ENCODE measurements around the gene APOO.

The APOO gene

DNA sequence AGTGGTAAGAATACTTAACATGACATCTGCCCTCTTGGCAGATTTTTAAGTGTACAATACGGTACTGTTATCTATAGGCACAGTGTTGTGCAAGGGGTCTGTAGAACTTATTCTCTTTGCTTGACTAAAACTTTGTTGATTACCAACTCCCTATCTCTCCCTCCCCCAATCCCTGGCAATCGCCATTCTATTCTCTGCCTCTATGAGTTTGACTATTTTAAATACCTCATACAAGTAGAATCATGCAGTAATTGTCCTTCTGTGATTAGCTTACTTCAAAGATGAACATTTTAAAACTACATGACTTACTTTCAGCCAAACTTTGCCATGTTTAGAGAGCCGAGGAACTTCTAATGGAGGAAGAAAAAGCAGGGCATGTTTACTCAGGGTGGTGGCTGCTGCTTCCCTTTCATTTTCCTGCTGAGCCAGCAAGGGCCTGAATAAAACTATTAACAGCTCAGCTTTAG, 62.4 kb downstream of the APOO start:
- H3K4me1 ChIP-seq: no peaks in the 10 kb centered on the region
- no peaks in the 10 kb centered on the region for H3K36me3 ChIP-seq
- TF ChIP-seq, protein P1, sequence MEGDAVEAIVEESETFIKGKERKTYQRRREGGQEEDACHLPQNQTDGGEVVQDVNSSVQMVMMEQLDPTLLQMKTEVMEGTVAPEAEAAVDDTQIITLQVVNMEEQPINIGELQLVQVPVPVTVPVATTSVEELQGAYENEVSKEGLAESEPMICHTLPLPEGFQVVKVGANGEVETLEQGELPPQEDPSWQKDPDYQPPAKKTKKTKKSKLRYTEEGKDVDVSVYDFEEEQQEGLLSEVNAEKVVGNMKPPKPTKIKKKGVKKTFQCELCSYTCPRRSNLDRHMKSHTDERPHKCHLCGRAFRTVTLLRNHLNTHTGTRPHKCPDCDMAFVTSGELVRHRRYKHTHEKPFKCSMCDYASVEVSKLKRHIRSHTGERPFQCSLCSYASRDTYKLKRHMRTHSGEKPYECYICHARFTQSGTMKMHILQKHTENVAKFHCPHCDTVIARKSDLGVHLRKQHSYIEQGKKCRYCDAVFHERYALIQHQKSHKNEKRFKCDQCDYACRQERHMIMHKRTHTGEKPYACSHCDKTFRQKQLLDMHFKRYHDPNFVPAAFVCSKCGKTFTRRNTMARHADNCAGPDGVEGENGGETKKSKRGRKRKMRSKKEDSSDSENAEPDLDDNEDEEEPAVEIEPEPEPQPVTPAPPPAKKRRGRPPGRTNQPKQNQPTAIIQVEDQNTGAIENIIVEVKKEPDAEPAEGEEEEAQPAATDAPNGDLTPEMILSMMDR (IDR thresholded peaks at IDR 0.05): no peak
- H3K4me3 ChIP-seq: no peak overlapping the region
- DNase-seq: no peak
- H3K27ac ChIP-seq: no peak overlapping the region
- no peaks in the 10 kb centered on the region for H3K27me3 ChIP-seq
- no peaks in the 10 kb centered on the region for H3K9me3 ChIP-seq
- intact Hi-C loops (cut with DNase I; ENCODE audit: low total_unique reads): no loop called here

DNA sequence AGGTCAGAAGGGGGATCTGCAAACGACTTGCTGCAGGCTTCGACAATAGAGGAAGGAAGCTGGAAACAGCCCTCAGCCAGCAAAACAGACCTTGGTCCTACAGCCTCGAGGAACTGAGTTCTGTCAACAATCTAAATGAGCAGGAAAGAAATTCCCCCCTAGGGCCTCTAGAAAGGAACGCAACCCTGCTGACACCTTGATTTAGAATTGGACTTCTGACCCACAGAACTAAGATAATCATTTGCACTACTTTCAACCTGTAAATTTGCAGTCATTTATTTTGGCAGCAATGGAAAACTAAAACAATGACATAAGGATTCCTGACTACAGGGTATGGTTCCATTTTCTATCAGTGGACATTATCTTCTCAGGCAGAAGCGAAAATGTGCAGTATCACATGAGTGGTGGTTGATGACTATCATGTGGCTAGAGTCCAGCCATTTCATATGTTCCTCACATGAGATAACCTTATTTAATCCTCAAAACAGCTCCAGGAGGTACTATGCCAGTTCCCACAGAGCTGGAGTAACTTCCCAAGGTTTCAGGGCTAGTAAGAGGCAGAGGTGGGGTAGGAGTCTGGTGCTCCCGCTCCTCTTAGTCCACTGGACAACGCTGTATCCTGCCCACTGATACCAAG, 63.1 kb downstream of the APOO start:
- intact Hi-C loops (cut with DNase I; ENCODE audit: low total_unique reads): no loop called here
- Histone ChIP-seq H3K27ac (no peak overlapping the region), H3K4me3 (no peak overlapping the region), H3K4me1 (no peaks in the 10 kb centered on the region), H3K27me3 (no peaks in the 10 kb centered on the region), H3K9me3 (no peaks in the 10 kb centered on the region), H3K36me3 (no peaks in the 10 kb centered on the region)
- peak in 1 of 2 donors; percentile 19 for DNase-seq
- TF ChIP-seq, protein P1 (IDR thresholded peaks at IDR 0.05): no peak

DNA sequence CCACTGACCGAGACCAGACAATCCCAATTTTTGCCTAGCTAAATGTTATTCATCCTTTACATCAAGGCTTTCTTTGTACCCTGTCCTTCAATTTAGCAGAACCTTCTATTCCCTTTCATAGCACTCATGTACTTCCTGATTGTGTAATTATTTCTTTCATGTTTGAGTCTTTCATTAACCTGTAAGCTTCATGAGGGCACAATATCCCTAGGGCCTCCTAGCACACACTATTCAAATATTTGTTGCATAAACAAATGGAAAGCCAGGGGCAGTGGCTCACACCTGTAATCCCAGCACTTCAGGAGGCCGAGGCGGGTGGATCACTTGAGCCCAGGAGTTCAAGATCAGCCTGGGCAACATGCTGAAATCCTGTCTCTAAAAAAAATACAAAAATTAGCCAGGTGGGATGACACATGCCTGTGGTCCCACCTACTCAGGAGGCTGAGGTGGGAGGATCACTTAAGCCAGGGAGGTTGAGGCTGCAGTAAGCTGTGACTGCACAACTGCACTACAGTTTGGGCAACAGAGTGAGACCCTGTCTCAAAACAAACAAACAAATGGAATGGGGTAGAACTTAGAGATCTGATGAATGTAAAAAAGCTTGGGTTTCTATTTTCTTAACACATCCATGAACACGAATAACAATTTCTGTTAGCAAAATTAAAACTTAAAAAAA, 65.8 kb downstream of the APOO start:
- H3K4me1 ChIP-seq: no peaks in the 10 kb centered on the region
- no peak overlapping the region for H3K4me3 ChIP-seq
- H3K9me3 ChIP-seq: no peaks in the 10 kb centered on the region
- TF ChIP-seq, protein P1 (IDR thresholded peaks at IDR 0.05): no peak
- H3K27me3 ChIP-seq: no peaks in the 10 kb centered on the region
- intact Hi-C loops (cut with DNase I; ENCODE audit: low total_unique reads): no loop called here
- H3K36me3 ChIP-seq: no peaks in the 10 kb centered on the region
- DNase-seq: no peak
- no peak overlapping the region for H3K27ac ChIP-seq

DNA sequence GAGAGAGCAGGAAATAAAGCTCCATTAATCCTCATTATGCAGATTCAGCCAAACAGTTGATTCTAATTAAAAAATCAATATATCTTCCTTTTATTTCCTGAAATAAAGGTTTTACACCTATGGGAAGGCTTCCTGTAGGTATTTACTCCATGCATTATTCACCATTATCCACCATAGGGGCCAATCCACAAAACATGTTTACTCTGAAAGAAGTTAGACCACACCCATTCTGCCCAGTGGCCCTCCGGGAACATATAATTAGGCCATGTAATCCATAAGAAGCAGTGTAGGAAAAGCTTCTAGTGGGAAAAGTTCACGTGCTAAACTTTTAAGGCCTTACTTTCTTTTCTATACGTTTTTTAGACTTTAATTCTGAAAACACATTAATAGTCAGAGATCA, 67.1 kb downstream of the APOO start:
- Histone ChIP-seq H3K4me1 (no peaks in the 10 kb centered on the region), H3K4me3 (no peak overlapping the region), H3K36me3 (no peaks in the 10 kb centered on the region), H3K27me3 (no peaks in the 10 kb centered on the region), H3K9me3 (no peaks in the 10 kb centered on the region), H3K27ac (no peak overlapping the region)
- TF ChIP-seq, protein P1 (IDR thresholded peaks at IDR 0.05): no peak
- no peak for DNase-seq
- intact Hi-C loops (cut with DNase I; ENCODE audit: low total_unique reads): no loop called here

DNA sequence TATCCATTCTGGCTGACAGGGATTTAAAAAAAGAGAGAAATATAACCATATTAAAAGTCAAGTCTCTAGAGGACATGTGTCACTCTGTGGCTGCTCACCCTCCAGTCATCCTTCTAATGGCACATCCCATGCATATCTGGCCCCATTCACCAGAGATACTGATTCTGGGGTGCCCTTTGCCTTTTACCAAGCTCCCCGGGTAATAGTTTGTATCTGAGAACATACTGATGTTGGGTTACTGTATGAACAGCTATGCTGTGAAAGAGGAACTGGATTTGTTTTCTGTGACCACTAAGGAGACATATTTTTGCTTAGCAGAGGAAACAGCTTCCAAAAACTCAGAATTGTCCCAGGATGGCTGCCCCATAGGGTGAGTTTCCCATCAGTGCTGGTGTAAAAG, 68.8 kb downstream of the APOO start:
- no peak overlapping the region for H3K27ac ChIP-seq

More for the DNA sequence above, 68.8 kb downstream of the APOO start:
- H3K4me3 ChIP-seq: no peak overlapping the region
- TF ChIP-seq, protein P1 (IDR thresholded peaks at IDR 0.05): no peak
- no peaks in the 10 kb centered on the region for H3K4me1 ChIP-seq
- no peaks in the 10 kb centered on the region for H3K27me3 ChIP-seq
- no peaks in the 10 kb centered on the region for H3K9me3 ChIP-seq
- intact Hi-C loops (cut with DNase I; ENCODE audit: low total_unique reads): no loop called here
- DNase-seq: no peak
- H3K36me3 ChIP-seq: no peaks in the 10 kb centered on the region
